ENCODE measurements around the gene PDE4D. TPM values are rescaled to one million over a fixed set of nuclear protein-coding genes. Genes with fewer than 3 reads are reported as not detected.

PDE4D gene
- total RNA-seq, 1 donor from 2014 or later, result 2.3 TPM

GRCh38 chr5:59091965-59092364, 801.6 kb downstream of the PDE4D start:
- DNase-seq (ENCODE audit: low spot score), result no peak
- Histone ChIP-seq H3K4me2 (no peak overlapping the region), H3K4me1 (no peaks in the 10 kb centered on the region), H3K9ac (no peak overlapping the region), H3K36me3 (no peaks in the 10 kb centered on the region), H4K20me1 (ENCODE audit: low read depth) (no peaks in the 10 kb centered on the region), H3K79me2 (ENCODE audit: low read depth) (no peaks in the 10 kb centered on the region), H2AFZ (replicated peaks) (no peak overlapping the region), H3K4me3 (no peak overlapping the region), H3K27me3 (no peaks in the 10 kb centered on the region), H3K9me3 (ENCODE audit: low read depth) (no peaks in the 10 kb centered on the region), H3F3A (ENCODE audit: low read depth) (no peaks in the 10 kb centered on the region), H3K27ac (no peak overlapping the region)
- no peaks in the 10 kb centered on the region for H3K9me3 Mint-ChIP-seq
- no peak overlapping the region for H3K4me3 Mint-ChIP-seq
- TF ChIP-seq CTCF (IDR thresholded peaks at IDR 0.05), result no peak
- no peak for TF ChIP-seq EZH2phosphoT487 (IDR thresholded peaks at IDR 0.05)
- no peak for TF ChIP-seq EZH2 (IDR thresholded peaks at IDR 0.05)
- no peaks in the 10 kb centered on the region for H3K36me3 Mint-ChIP-seq
- no peak overlapping the region for H3K27ac Mint-ChIP-seq
- peaks cover 3% of the 10 kb centered on the region for H3K27me3 Mint-ChIP-seq (ENCODE audit: insufficient read depth, low read depth)
- H3K4me1 Mint-ChIP-seq, result no peaks in the 10 kb centered on the region

GRCh38 chr5:59090323-59090722, 803.2 kb downstream of the PDE4D start:
- no peak overlapping the region for H3K4me3 Mint-ChIP-seq
- peaks cover 3% of the 10 kb centered on the region for H3K27me3 Mint-ChIP-seq (ENCODE audit: insufficient read depth, low read depth)
- no peak for DNase-seq (ENCODE audit: low spot score)
- H3K4me1 ChIP-seq, result no peaks in the 10 kb centered on the region
- no peaks in the 10 kb centered on the region for H4K20me1 ChIP-seq (ENCODE audit: low read depth)
- no peaks in the 10 kb centered on the region for H3K4me1 Mint-ChIP-seq
- H2AFZ ChIP-seq (replicated peaks), result no peak overlapping the region
- H3K9me3 Mint-ChIP-seq, result no peaks in the 10 kb centered on the region
- H3K9ac ChIP-seq, result no peak overlapping the region
- no peaks in the 10 kb centered on the region for H3K27me3 ChIP-seq
- H3K27ac ChIP-seq, result no peak overlapping the region
- no peak for TF ChIP-seq EZH2 (IDR thresholded peaks at IDR 0.05)
- TF ChIP-seq CTCF (IDR thresholded peaks at IDR 0.05), result no peak
- no peak for TF ChIP-seq EZH2phosphoT487 (IDR thresholded peaks at IDR 0.05)
- no peaks in the 10 kb centered on the region for H3K36me3 Mint-ChIP-seq
- H3K36me3 ChIP-seq, result no peaks in the 10 kb centered on the region
- no peak overlapping the region for H3K4me3 ChIP-seq
- no peaks in the 10 kb centered on the region for H3K9me3 ChIP-seq (ENCODE audit: low read depth)
- H3K27ac Mint-ChIP-seq, result no peak overlapping the region
- no peaks in the 10 kb centered on the region for H3K79me2 ChIP-seq (ENCODE audit: low read depth)
- no peak overlapping the region for H3K4me2 ChIP-seq
- no peaks in the 10 kb centered on the region for H3F3A ChIP-seq (ENCODE audit: low read depth)

GRCh38 chr5:59089767-59090166, 803.8 kb downstream of the PDE4D start:
- H3K4me1 ChIP-seq, result no peaks in the 10 kb centered on the region
- H3K27ac ChIP-seq, result no peak overlapping the region
- Mint-ChIP-seq H3K27ac (no peak overlapping the region), H3K36me3 (no peaks in the 10 kb centered on the region), H3K4me3 (no peak overlapping the region), H3K9me3 (no peaks in the 10 kb centered on the region), H3K27me3 (ENCODE audit: insufficient read depth, low read depth) (peaks cover 3% of the 10 kb centered on the region), H3K4me1 (no peaks in the 10 kb centered on the region)
- H3K4me2 ChIP-seq, result no peak overlapping the region
- no peak for TF ChIP-seq EZH2 (IDR thresholded peaks at IDR 0.05)
- TF ChIP-seq CTCF (IDR thresholded peaks at IDR 0.05), result no peak
- no peak for TF ChIP-seq EZH2phosphoT487 (IDR thresholded peaks at IDR 0.05)
- H3K79me2 ChIP-seq (ENCODE audit: low read depth), result no peaks in the 10 kb centered on the region
- no peaks in the 10 kb centered on the region for H3F3A ChIP-seq (ENCODE audit: low read depth)
- no peaks in the 10 kb centered on the region for H3K36me3 ChIP-seq
- no peak for DNase-seq (ENCODE audit: low spot score)
- H3K27me3 ChIP-seq, result no peaks in the 10 kb centered on the region
- no peak overlapping the region for H3K4me3 ChIP-seq
- H3K9ac ChIP-seq, result no peak overlapping the region
- no peaks in the 10 kb centered on the region for H4K20me1 ChIP-seq (ENCODE audit: low read depth)
- H3K9me3 ChIP-seq (ENCODE audit: low read depth), result no peaks in the 10 kb centered on the region
- no peak overlapping the region for H2AFZ ChIP-seq (replicated peaks)

All from neural progenitor cell (in vitro differentiated cells).